Left ventricle myocardium superior (tissue), 1 donor: ENCODE data around the gene HHEX. TPM values are rescaled to one million over a fixed set of nuclear protein-coding genes. Genes with fewer than 3 reads are reported as not detected.
"Not testable (repeated sequence)": the region's sequence is repeated elsewhere in the genome, so short reads cannot be mapped to it uniquely, and the experiment has no call there.

ENCODE experiments used
- ATAC-seq: fragments of 200-7000 bp; cut with Tn5 transposase; one replicate; pipeline ENCODE4 v1.9.1; 2020; ENCODE audit warnings: mild to moderate bottlenecking, moderate library complexity
- DNase-seq: peaks from one replicate; pipeline ENCODE4 v3.0.0-alpha.2; 2020
- intact Hi-C: fragments of 100-400 bp; cut with micrococcal nuclease; formaldehyde crosslinking; loops from one replicate; pipeline ENCODE4 v1.11.0; 2022
- total RNA-seq: library from RNA; stranded (reverse); fragmentation: NEBNext Ultra II Directional; extraction: Animal tissue kit (Norgen Biotek cat#: 25700); gene quantifications from one replicate; pipeline ENCODE4 v1.2.1, GENCODE V29; 2021
- donor health status: DM: no; HTN: yes; CAD: no; lungs with severe emphysema.

The HHEX gene
- total RNA-seq, 1 donor from 2014 or later: 2.7 TPM

DNA sequence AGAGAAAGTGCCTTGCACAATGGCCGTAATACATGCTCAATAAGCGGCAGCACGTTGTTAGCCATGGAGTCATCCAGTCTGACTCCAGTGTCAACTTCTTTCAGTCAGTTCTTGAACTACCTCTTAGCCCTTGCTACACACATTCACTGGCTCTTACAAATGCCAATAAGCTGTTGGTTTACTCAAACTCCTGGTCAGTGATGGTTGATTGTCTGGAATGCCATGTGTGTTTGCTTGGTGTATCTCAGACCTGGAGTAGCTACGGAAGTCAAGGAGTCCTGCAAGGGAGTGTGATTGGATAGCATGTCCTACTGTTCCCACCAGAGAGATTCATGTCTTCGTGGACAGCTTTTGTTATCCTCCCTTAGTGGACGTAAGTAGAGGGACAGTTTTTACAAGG is 37.4 kb downstream of the HHEX start:
- no peak for DNase-seq
- ATAC-seq: no peak
- intact Hi-C loops: no loop called here

DNA sequence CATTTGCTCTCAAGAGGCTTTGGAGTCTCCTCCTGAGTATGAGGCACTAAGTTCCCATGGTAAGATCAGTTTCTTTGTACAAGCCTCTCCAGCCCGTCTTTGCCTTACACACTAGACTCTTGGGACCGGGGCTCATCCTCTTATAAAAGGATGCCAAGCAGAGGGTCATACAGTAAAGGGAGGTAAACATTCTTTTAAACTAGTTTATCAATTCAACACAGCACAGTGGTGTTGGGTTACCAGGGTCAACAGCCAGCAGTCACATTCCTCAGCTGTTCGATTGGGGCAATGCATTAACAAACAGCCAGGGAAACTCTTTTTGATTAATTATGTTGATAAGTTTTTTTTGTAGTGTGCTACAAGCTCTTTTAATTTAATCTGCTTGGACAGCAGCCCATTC is 37.8 kb downstream of the HHEX start:
- intact Hi-C loops: no loop called here
- DNase-seq (no peak), ATAC-seq (no peak)

DNA sequence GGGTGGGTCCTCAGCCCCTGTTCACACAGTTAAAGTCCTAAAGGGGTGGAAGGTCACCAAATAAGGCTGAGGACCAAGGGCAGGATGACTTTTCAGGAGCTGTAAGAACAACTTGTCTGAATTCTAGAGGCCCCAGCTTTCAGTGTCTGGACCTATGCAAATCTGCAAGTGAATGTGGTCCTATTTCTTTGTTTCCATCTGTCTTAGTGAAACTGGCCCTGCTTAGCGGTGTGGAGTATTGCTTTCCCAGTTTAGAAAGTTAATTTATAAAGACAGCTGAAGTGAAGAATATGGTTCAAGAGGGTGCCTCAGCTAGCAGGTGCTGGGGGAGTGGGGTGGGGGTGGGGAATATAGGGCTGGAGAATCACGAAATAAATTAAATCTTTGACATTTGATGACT is 40.1 kb downstream of the HHEX start:
- ATAC-seq: no peak
- intact Hi-C loops: no loop called here
- no peak for DNase-seq

DNA sequence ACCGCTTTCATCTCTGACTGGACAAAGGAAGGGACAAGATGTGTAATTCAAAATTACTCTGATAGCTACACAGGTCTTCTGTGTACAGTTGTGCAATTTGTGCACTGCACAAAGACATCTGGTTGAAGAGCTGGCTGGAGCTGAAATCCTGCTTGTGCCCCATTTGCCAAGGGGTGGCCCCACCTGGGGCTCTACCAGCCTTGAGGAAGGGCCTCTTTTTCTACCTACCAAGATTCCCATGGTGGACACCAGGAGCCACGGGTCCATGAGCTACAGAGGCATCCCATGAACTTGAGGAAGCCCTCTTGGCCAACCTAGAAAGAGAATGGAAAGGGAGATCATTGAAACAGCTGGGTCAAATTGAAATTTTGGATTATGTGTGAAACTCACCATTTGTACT is 43.2 kb downstream of the HHEX start:
- intact Hi-C loops: no loop called here
- DNase-seq: no peak
- no peak for ATAC-seq

DNA sequence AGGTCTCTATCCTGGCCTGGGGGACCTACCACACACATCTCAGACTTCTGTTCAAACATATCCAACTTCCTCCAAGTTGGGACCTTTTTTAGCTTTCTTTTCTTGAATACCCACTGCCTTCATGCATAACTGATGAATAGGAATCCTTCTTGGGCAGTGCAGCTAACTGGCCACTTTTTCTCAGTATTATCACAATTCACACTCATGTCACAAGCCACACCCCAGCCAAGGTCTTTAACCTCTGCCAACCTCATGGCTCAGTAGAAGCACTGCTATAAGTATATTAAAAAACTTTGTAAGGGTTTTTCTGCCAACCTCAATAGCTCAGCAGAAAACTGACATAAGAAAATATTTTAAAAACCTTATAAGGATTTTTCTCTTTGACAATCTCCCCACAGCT is 44.5 kb downstream of the HHEX start:
- intact Hi-C loops: no loop called here
- DNase-seq (no peak), ATAC-seq (no peak)

DNA sequence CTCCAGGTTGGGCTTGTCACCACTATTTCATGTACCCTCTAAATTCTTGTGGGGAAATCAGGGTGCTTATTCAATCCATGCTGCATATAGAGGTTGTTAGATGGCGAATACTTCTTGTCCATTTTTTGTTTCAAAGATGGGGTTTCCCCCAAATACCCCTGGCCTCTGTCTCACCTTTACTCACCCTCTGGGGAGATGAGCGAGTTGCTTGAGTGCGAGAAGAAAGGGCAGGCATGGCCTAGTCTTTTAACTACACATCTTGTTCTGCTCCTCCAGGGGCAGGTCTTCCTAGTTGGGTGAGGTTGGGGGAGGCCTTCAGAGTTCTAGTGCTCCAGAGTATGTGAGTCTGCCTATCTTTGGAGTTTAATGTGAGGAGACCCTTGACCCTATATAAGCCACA is 46.2 kb downstream of the HHEX start:
- intact Hi-C loops: no loop called here
- ATAC-seq (no peak), DNase-seq (no peak)

DNA sequence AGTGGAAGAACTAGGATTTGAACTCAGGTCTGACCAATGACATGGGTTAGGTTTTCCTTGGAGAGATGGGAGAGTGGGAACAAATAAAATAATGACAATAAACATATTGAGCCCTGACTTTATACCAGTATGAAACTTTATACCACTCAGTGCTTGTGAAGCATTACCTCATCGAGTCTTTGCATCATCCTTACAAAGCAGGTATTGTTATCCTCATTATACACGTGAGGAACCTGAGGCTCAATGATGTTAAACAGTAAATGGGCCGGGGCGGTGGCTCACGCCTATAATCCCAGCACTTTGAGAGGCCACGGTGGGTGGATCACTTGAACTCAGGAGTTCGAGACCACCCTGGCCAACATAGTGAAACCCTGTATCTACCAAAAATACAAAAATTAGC is 47.7 kb downstream of the HHEX start:
- intact Hi-C loops: no loop called here
- ATAC-seq (no peak), DNase-seq (no peak)

DNA sequence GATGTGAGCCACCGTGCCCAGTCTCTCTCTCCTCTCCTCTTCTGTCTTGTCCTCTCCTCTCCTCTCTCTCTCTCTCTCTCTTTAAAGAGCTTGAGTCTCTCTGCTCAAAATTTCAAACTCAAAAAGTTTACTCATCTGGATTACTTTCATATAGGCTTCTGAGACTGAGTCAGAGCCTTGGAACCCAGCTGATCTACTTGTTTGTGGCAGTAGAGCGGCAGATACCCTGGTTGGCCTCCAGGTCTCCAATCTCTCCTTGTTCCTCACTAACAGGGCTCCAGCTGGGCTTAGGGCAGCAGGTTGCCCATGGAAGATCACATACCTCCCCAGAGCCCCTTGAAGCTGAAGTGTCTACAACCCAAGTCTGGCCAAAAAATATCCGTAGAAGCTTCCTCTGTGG is 51.0 kb downstream of the HHEX start:
- intact Hi-C loops: no loop called here
- DNase-seq (no peak), ATAC-seq (no peak)

DNA sequence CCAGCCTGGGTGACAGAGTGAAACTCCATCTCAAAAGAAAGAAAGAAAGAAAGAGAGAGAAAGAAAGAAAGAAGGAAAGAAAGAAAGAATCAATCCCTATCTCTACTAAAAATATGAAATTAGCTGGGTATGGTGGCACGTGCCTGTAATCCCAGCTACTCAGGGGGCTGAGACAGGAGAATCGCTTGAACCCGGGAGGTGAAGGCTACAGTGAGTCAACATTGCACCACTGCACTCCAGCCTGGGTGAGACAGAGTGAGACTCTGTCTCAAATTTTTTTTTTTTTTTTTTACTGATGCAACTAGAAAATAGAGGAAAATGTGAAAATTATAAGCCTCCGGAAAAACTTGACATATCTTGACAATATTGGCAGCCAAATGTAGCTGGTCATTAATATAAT is 52.0 kb downstream of the HHEX start:
- intact Hi-C loops, ATAC-seq, DNase-seq: not testable (repeated sequence)

DNA sequence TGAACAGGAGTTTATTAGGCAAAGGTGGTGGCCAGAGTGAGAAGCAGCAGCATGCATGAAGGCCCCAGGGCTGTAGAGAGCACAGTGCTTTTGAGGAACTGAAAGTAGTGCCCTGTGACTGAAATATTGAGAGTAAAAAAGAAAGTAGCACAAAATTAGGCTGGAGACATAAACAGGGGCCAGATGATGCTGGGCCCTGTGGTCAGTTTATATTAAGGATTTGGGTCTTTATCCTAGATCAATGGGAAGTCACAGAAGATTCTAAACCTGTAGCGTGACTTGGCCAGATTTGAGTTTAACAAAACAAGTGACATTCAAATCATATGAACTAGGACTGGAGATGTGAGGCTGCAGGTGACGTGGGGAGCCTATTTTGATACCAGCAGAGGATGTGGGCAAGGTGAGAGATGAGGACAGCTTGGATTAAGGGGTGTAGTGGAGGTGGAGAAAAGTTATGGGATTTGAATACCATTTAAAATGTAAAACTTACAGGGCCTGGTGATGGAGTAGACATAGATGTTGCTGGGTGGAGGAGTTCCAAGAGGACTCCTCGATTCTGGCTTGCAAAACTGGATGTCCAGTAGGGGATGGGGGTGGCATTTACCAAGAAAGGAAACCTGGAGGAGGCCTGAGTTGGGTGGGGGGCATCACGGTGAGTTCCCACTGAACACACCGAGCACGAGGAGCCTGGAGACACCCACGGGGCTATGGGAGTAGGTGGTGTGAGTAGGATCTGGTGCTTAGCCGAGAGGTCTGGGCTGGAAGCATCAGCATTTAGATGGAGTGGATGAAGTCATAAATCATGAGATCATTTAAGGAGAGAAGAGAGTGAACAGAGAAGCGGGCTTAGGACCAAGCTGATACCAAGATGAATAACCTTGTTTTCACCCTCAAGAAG is 52.8 kb downstream of the HHEX start:
- no peak for ATAC-seq
- no peak for DNase-seq
- intact Hi-C loops: no loop called here

Other genes with a start within 250 kb of the HHEX start
- 47.8 TPM for gene IDE, start 115.9 kb upstream of the HHEX start, total RNA-seq
- gene KIF11, start 96.8 kb upstream of the HHEX start, total RNA-seq: 0.64 TPM
- 9.2 TPM for gene EXOC6, start 158.6 kb downstream of the HHEX start, total RNA-seq